IPS-18c (cell line): ENCODE measurements around the gene NFYC.

Experiments
- H3K4me3 ChIP-seq: 2 replicates; pipeline ENCODE4 v1.7.0; 2013; ENCODE audit warnings: low read depth, mild to moderate bottlenecking, low read length, moderate library complexity; ENCODE audit not compliant: insufficient read depth
- H3K9me3 ChIP-seq: one replicate; pipeline ENCODE4 v1.6.1; 2013; ENCODE audit warnings: mild to moderate bottlenecking, low read length, moderate library complexity; ENCODE audit not compliant: control insufficient read depth, insufficient read depth

Gene NFYC

DNA sequence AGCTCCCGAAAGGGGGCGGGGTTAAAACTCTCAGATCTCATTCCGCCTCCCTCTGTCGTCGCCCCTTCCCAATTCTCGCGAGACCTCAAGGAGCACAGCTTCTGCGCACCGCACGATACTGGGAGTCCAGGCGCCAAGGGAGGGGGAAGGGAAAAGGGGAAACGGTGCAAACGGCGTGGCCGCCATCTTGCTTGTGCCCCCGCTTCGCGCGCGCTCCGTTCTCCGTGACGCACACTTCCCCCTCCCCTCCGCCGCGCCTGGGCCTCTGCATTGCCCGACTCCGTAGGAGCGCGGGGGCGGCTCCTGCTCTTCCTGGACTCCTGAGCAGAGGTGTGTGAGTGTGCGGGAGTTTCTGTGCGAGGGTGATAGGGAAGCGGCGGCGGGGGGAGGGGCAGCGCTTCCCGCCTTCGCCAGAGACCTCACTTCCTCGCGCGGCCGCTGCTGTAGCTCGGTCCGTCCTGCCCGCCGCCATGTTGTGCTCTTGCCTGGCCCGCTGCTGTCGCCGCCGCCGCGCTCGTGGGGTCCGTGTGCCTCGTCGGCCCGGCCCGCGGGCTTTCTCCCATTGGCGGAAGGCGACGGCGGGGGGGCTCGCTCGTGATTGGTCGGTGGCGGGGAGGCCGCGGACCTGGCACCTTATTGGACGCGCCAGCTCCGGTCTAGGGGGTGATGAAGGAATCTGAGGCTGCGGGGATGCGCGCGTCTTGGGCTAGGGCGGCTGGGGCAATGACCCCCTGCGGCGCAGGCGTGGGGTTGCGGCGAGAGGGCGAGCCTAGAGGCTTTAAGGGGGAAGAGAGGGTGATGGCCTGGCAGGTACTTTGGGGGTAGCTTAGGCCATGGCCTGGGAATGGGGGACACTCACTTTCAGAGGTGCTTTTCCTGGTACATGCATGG, at the start of gene NFYC:
TSS of gene NFYC (plus strand) at position 167 of the 891 bp plus-strand sequence. CDS start 47,140 bp downstream, outside the sequence.
- H3K4me3 ChIP-seq, result peak within 1 kb of the TSS; percentile 92

DNA sequence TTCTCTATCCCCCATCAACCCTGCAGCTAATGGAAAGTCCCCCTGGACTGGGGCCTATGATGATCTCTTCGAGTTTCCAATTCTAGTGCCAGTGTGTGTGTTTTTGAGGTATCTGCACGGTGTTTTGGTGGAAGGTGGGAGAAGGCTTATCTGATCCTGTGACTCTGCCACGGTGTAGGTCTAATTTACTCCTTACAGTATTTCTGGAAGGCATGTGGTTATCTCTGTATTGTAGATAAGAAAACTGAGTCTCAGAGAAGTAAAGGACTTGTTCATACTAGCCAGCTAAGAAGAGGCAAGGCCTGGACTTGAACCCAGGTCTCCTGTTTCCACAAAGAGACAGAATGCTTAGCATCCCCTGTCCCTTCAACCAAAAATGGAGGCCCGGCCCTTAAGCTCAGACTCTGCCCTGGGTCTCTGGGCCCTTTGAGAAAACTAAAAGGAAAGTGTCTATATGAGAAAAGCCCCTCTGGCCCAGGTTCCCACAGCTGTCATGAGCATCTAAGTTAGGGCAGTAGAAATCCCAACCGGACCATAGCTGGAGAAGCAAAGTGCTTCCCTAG, 46.3 kb upstream of the NFYC start:
- Histone ChIP-seq H3K9me3 (no peaks in the 10 kb centered on the region), H3K4me3 (no peak overlapping the region)

More for the DNA sequence above, at the start of gene NFYC:
- H3K9me3 ChIP-seq, result no peaks in the 10 kb centered on the region

GRCh38 chr1:40646315-40646714, 45.2 kb upstream of the NFYC start:
- Histone ChIP-seq H3K4me3 (no peak overlapping the region; the same call in 1 of the 2 replicates), H3K9me3 (no peaks in the 10 kb centered on the region)

GRCh38 chr1:40648200-40648599, 43.3 kb upstream of the NFYC start:
- H3K4me3 ChIP-seq, result no peak overlapping the region
- peaks cover 2% of the 10 kb centered on the region for H3K9me3 ChIP-seq

- H3K4me3 ChIP-seq, result no peak overlapping the region
- peaks cover 2% of the 10 kb centered on the region for H3K9me3 ChIP-seq
Measured at GRCh38 chr1:40648928-40649591, 42.4 kb upstream of the NFYC start.

- Histone ChIP-seq H3K4me3 (no peak overlapping the region), H3K9me3 (peaks cover 2% of the 10 kb centered on the region)
Measured at GRCh38 chr1:40649592-40649930, 41.9 kb upstream of the NFYC start.

GRCh38 chr1:40650075-40650474, 41.4 kb upstream of the NFYC start:
- H3K9me3 ChIP-seq, result peaks cover 2% of the 10 kb centered on the region

GRCh38 chr1:40651138-40651857, 40.2 kb upstream of the NFYC start:
- H3K4me3 ChIP-seq, result no peak overlapping the region
- H3K9me3 ChIP-seq, result peaks cover 2% of the 10 kb centered on the region

More at GRCh38 chr1:40650075-40650474, 41.4 kb upstream of the NFYC start:
- no peak overlapping the region for H3K4me3 ChIP-seq

- H3K4me3 ChIP-seq, result no peak overlapping the region
Measured at GRCh38 chr1:40652468-40652867, 39.0 kb upstream of the NFYC start.

DNA sequence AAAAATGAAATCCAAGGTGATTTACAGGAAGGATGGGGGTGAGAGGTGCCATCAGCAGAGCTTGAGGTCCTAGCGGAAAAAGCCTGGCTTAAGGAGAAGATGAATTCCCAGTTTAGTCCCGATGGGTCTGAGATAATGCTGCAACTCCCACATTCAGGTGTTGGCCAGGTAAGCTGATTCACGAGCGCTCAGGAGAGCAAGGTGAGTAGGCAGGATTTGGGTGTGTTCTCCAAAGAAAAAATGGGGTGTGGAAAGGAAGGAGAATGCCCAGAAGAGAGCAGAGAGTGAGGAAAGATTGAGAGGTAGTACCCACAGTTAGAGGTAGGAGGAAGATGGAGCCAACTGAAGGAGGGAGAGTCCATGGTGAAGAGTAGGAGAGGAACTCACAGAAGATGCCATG, 38.5 kb upstream of the NFYC start:
- Histone ChIP-seq H3K9me3 (peaks cover 3% of the 10 kb centered on the region), H3K4me3 (no peak overlapping the region)

More at GRCh38 chr1:40652468-40652867, 39.0 kb upstream of the NFYC start:
- H3K9me3 ChIP-seq, result peaks cover 2% of the 10 kb centered on the region

GRCh38 chr1:40653851-40654537, 37.5 kb upstream of the NFYC start:
- H3K4me3 ChIP-seq, result peak overlapping the region; percentile 39

GRCh38 chr1:40657046-40657445, 34.5 kb upstream of the NFYC start:
- H3K4me3 ChIP-seq, result no peak overlapping the region
- peaks cover 5% of the 10 kb centered on the region for H3K9me3 ChIP-seq

More at GRCh38 chr1:40653851-40654537, 37.5 kb upstream of the NFYC start:
- peaks cover 5% of the 10 kb centered on the region for H3K9me3 ChIP-seq

- no peak overlapping the region for H3K4me3 ChIP-seq
- peaks cover 3% of the 10 kb centered on the region for H3K9me3 ChIP-seq
Measured at GRCh38 chr1:40658751-40659648, 32.5 kb upstream of the NFYC start.

DNA sequence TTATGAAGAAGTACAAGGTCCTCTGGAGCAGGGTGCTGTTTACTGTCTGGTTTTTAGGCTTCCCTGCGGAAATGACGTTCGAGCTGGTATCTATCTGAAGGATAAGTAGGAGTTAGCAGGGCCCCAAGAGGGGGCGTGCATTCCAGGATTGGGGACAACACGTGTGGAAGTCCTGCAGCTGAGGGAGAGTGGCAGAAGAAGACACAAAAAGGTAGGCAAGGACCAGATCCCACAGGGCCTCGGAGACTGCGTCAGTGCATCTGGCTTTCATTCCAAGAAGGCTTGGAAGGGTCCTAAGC, 31.9 kb upstream of the NFYC start:
- Histone ChIP-seq H3K9me3 (peaks cover 3% of the 10 kb centered on the region), H3K4me3 (no peak overlapping the region)

- H3K9me3 ChIP-seq, result peaks cover 3% of the 10 kb centered on the region
- H3K4me3 ChIP-seq, result no peak overlapping the region
Measured at GRCh38 chr1:40661678-40662077, 29.8 kb upstream of the NFYC start.

GRCh38 chr1:40662151-40662550, 29.4 kb upstream of the NFYC start:
- Histone ChIP-seq H3K4me3 (no peak overlapping the region), H3K9me3 (peaks cover 3% of the 10 kb centered on the region)
